GM12801 (cell line): Measurements from ENCODE around the gene BCAS3.

Source experiments
- CTCF ChIP-seq: IDR thresholded peaks from one replicate; pipeline ENCODE4 v1.5.1; 2011; ENCODE audit warnings: control low read depth; ENCODE audit not compliant: insufficient read length; ENCODE audit errors: extremely low read depth

BCAS3 gene

GRCh38 chr17:61289408-61290385 lies 612.0 kb downstream of the BCAS3 start:
- no peak for TF ChIP-seq CTCF

GRCh38 chr17:61291451-61292285 lies 614.0 kb downstream of the BCAS3 start:
- no peak for TF ChIP-seq CTCF

- no peak for TF ChIP-seq CTCF
These were observed 616.6 kb downstream of the BCAS3 start for GRCh38 chr17:61294286-61294685.

GRCh38 chr17:61294777-61295176 lies 617.1 kb downstream of the BCAS3 start:
- no peak for TF ChIP-seq CTCF

- TF ChIP-seq CTCF: no peak
These were observed 618.4 kb downstream of the BCAS3 start for GRCh38 chr17:61296058-61296457.

- TF ChIP-seq CTCF: no peak
These were observed 622.2 kb downstream of the BCAS3 start for GRCh38 chr17:61299517-61300513.
